Measurements from ENCODE around the gene PCYOX1L. TPM values are rescaled to one million over a fixed set of nuclear protein-coding genes. Genes with fewer than 3 reads are reported as not detected.

PCYOX1L gene
- total RNA-seq, 1 donor from 2014 or later: 6.6 TPM

GRCh38 chr5:149320791-149321330, 37.0 kb upstream of the PCYOX1L start:
- peaks cover 11% of the 10 kb centered on the region for H3K4me1 ChIP-seq
- no peak overlapping the region for H3K4me3 ChIP-seq
- peak overlapping the region; percentile 59 for H3K27ac ChIP-seq
- DNase-seq: peak; percentile 90
- intact Hi-C loops (cut with DNase I): no loop called here
- TF ChIP-seq CTCF (IDR thresholded peaks at IDR 0.05): no peak
- H3K36me3 ChIP-seq: no peaks in the 10 kb centered on the region
- H3K9me3 ChIP-seq: no peaks in the 10 kb centered on the region
- H3K27me3 ChIP-seq: no peaks in the 10 kb centered on the region
- ATAC-seq: peak; percentile 92

- DNase-seq: no peak
- intact Hi-C loops (cut with DNase I): no loop called here
- Histone ChIP-seq H3K36me3 (no peaks in the 10 kb centered on the region), H3K27ac (peak overlapping the region; percentile 27), H3K4me3 (no peak overlapping the region), H3K27me3 (no peaks in the 10 kb centered on the region), H3K9me3 (no peaks in the 10 kb centered on the region), H3K4me1 (peaks cover 11% of the 10 kb centered on the region)
- TF ChIP-seq CTCF (IDR thresholded peaks at IDR 0.05): no peak
- no peak for ATAC-seq
These were observed 35.3 kb upstream of the PCYOX1L start for GRCh38 chr5:149322518-149322917.

GRCh38 chr5:149323210-149323609, 34.6 kb upstream of the PCYOX1L start:
- no peak for TF ChIP-seq CTCF (IDR thresholded peaks at IDR 0.05)
- H3K27ac ChIP-seq: peak overlapping the region; percentile 27
- no peak for ATAC-seq

GRCh38 chr5:149323621-149324205, 34.1 kb upstream of the PCYOX1L start:
- Histone ChIP-seq H3K4me3 (no peak overlapping the region), H3K36me3 (no peaks in the 10 kb centered on the region), H3K9me3 (no peaks in the 10 kb centered on the region), H3K27ac (peak overlapping the region; percentile 27), H3K4me1 (peaks cover 11% of the 10 kb centered on the region), H3K27me3 (no peaks in the 10 kb centered on the region)
- TF ChIP-seq CTCF (IDR thresholded peaks at IDR 0.05): no peak
- ATAC-seq (no peak), DNase-seq (no peak)
- intact Hi-C loops (cut with DNase I): no loop called here

More at GRCh38 chr5:149323210-149323609, 34.6 kb upstream of the PCYOX1L start:
- no peaks in the 10 kb centered on the region for H3K9me3 ChIP-seq
- intact Hi-C loops (cut with DNase I): no loop called here
- H3K36me3 ChIP-seq: no peaks in the 10 kb centered on the region
- H3K4me3 ChIP-seq: no peak overlapping the region
- peaks cover 11% of the 10 kb centered on the region for H3K4me1 ChIP-seq
- no peaks in the 10 kb centered on the region for H3K27me3 ChIP-seq
- DNase-seq: no peak

GRCh38 chr5:149324641-149325040, 33.2 kb upstream of the PCYOX1L start:
- Histone ChIP-seq H3K4me3 (no peak overlapping the region), H3K36me3 (no peaks in the 10 kb centered on the region), H3K27ac (no peak overlapping the region), H3K4me1 (peaks cover 11% of the 10 kb centered on the region), H3K27me3 (no peaks in the 10 kb centered on the region), H3K9me3 (no peaks in the 10 kb centered on the region)
- TF ChIP-seq CTCF (IDR thresholded peaks at IDR 0.05): no peak
- no peak for DNase-seq
- intact Hi-C loops (cut with DNase I): no loop called here
- ATAC-seq: no peak

Measured in upper lobe of right lung (tissue), 1 donor.